ENCODE results near the gene NDUFB8. TPM values are rescaled to one million over a fixed set of nuclear protein-coding genes. Genes with fewer than 3 reads are reported as not detected.

Gene NDUFB8
- total RNA-seq, 1 donor from 2014 or later, result 74.9 TPM

DNA sequence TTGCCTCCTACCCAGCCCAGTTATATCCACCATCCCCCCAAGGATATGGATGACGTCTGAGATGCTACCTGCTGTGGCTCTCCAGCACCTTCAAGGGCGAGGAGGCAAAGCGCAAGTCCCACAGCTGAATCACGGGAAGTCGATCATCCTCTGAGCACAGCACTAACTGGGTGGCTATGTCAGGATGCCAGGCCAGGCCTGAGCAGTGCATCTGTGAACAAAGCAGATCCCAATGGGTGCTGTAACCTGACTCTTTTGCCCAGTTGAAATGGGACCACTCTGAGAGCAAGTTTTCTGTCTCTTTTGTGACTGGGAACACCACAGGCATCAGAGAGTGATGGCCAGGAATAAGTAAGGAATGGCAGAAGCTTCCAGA, 22.3 kb downstream of the NDUFB8 start:
- no peak for DNase-seq (ENCODE audit: low spot score)

DNA sequence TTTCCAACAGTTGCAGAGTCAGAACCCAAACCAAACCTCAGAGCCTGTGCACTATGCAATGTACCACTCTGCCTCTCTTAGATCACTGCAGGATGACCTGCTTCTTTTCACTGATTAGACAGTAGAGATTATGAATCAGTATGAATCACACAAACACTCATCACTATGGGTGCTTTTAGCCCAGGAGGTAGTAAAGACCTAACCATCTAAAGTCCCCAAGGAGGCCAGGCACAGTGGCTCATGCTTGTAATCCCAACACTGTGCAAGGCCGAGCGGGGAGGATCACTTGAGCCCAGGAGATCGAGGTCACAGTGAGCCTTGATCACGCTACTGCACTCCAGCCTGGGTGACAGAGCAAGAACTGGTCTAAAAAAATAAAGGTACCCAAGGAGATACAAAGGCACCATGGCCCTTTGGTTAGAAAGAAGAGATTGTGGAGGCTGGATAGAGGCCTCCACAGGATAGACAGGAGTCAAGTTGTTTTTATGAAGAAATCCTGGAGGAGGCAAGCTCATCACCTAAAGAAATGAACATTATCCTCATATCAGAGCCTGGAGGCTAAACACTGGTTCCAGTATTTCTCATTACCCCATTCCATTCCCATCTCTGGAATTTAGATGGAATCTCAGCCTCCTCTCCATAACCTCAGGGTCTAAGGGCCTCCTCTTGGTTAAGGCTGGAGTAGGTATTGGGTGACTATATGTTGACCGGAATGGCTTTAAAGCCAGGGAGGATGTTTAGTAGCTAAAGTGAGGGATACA, 22.9 kb downstream of the NDUFB8 start:
- DNase-seq (ENCODE audit: low spot score), result peak; percentile 36

- no peak for DNase-seq (ENCODE audit: low spot score)
These were observed 24.5 kb downstream of the NDUFB8 start for GRCh38 chr10:100505164-100505563.

DNA sequence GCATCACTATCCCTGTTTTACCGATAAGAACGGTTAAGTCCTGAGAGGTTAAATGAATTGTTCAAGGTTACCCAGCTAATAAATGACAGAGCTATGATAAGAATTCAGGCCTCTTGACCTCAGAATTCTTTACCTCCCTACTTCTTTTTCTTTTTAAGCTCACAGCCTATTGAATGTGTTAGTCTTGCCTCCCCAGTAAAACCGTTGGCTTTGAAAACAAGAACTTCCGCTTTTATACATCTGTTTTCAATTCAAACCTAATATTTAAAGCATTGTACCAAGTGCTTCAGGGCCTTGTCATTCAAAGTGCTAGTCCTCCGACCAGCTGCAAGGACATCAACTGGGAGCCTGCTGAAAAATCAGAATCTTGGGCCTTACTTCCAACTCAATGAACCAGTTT, 25.6 kb downstream of the NDUFB8 start:
- DNase-seq (ENCODE audit: low spot score), result no peak

DNA sequence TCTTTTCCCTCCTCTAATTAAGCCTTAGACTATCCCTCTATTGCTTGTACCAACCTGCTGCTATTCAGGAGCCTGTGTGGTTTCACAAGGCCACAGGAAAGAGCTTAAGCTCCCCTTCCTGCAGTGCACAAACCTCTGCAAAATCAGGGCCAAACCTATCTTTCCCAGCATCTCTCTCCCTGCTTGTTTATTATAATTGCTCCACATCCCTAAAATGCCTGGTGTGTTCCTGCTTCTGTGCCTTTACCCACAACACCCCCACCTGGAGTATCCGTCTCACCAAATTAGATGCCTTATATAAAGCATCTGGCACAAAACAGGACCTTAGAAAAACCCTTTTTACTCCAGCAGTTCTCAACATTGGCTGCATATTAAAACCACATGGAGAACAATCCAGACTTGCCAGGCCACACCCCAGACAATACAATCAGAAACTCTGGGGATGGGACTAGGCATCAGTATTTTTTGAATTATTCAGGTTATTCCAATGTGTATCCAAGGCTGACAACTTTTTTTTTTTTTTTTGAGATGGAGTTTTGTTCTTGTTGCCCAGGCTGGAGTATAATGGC, 26.7 kb downstream of the NDUFB8 start:
- no peak for DNase-seq (ENCODE audit: low spot score)

- DNase-seq (ENCODE audit: low spot score), result no peak
These were observed 28.2 kb downstream of the NDUFB8 start for GRCh38 chr10:100501423-100501822.

GRCh38 chr10:100498059-100498458, 31.6 kb downstream of the NDUFB8 start:
- DNase-seq (ENCODE audit: low spot score), result no peak

GRCh38 chr10:100496567-100496966, 33.1 kb downstream of the NDUFB8 start:
- DNase-seq (ENCODE audit: low spot score), result no peak

- no peak for DNase-seq (ENCODE audit: low spot score)
These were observed 39.1 kb downstream of the NDUFB8 start for GRCh38 chr10:100490531-100490930.

GRCh38 chr10:100489396-100489795, 40.3 kb downstream of the NDUFB8 start:
- DNase-seq (ENCODE audit: low spot score), result no peak

GRCh38 chr10:100487529-100487928, 42.1 kb downstream of the NDUFB8 start:
- no peak for DNase-seq (ENCODE audit: low spot score)

GRCh38 chr10:100485801-100486495, 43.7 kb downstream of the NDUFB8 start:
- DNase-seq (ENCODE audit: low spot score), result no peak

GRCh38 chr10:100485366-100485765, 44.3 kb downstream of the NDUFB8 start:
- DNase-seq (ENCODE audit: low spot score), result no peak

DNA sequence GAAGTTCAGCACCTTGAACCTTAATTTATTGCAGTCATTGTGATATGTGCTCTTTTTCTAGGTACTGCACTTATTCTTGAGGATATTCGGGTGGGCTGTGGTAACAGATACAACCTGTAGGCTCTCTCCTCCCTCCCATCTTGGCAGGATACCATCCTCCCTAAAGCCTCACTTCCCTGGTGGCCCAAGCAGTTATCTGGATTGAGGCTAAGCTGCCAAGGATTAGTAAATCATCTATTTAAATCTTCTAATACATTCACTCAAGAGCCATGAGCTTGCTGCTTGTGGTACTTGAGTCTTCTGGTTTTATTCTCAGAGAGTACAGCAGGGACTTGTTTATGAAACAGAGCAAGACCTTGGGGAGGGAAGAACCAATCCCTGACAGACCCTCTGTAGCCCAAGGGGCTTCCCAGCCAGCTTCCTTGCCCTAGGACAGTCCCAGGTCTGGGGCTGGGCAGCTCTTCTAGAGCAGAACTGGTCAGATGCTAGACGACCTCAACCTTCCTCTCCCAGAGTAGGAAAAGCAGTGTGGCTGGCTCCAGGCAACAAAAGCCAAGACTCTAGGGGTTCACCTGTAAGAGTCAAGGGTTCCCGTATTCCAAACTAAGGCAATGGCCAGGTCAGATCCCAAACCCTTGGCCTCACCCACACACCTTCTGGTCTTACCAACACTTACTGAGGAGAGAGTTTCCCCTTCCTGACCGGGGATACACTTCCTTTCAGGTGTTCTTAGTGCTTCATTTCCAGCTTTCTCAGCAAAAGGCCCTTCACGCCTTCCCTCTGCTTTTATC, 45.6 kb downstream of the NDUFB8 start:
- DNase-seq (ENCODE audit: low spot score), result no peak

DNA sequence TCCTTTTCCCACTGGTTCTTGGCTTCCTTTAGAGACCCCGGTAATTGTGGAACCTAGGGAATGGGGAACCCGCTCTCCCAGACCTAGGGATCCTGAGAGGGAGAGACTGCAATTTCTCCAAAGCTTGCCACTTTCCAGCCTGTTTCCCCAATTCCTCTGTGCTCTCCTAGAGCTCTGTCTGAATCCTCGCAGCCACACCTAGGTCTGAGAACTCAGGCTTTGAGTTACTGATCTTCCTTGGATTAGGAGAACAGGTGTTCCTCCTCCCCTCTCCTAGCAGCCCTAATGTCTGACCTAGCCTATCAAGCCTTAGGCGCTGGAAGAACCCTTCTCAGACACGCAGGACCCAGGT, 46.9 kb downstream of the NDUFB8 start:
- DNase-seq (ENCODE audit: low spot score), result no peak

- DNase-seq (ENCODE audit: low spot score), result peak; percentile 50
These were observed 47.4 kb downstream of the NDUFB8 start for GRCh38 chr10:100482181-100482833.

DNA sequence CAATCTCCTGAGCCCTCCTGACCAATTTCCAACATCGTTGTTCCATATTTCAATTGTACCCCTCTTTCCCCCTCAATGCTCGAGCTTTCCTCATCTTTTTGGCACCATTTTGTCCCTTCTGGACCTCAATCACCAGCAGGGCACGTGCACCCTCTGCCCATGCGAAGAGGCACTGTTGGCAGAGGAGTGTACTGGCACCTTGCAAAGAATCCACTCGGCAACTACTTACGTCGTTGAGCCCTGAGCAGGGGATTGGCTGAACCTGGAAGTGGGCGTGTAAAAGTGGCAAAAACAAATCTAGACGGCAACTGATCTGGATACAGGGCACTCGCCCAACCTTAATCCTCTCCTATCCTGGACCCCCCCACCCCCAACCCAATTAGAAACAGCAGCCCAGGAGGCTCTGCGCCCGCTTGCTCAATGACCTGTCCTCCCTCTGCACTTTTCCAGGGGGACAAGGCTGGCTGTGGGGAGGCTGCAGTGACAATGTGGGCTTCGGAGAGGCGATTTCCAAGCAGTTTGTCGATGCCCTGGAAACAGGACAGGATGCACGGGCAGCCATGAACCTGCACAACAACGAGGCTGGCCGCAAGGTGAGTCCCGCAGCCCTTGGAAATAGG, 48.1 kb downstream of the NDUFB8 start:
- peak; percentile 91 for DNase-seq (ENCODE audit: low spot score)

DNA sequence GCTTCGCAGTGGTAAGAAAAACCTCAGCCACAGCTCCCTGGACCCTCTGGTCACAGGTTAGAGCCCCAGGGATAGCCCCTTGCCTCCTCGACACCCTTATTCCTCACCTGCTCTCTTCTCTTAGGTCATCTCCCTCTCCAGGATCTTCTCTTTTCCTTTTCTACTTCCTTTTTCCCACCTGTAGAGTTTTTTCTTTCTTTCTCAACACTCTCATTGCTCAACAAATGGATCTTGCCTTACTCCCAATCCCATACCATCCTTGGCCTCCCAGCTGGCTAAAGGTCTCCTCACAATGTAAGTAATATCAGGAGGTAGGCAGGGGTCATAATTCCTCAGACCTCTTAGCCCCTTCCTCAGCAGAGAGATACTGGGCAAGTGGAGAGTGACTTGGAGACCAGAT, 49.7 kb downstream of the NDUFB8 start:
- no peak for DNase-seq (ENCODE audit: low spot score)

- no peak for DNase-seq (ENCODE audit: low spot score)
These were observed 50.6 kb downstream of the NDUFB8 start for GRCh38 chr10:100479037-100479436.

DNA sequence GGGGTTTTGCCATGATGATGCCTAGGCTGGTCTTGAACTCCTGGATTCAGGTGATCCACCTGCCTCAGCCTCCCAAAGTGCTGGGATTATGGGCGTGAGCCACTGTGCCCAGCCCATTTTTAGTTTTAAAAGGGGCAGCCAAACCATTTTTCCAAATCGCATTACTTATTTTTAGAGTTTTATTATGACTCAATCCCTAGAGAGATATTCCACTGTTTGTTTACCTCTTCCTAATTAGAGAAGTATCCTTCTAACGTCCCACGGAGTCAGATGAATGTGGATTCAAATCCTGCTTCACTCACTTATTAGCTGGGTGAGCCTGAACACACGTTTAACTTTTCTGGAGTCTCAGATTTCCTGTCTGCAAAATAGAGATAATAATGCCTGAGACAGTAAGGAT, 51.7 kb downstream of the NDUFB8 start:
- no peak for DNase-seq (ENCODE audit: low spot score)
